PC-9 (cell line): ENCODE data around the gene MYBPHL. TPM values are rescaled to one million over a fixed set of nuclear protein-coding genes. Genes with fewer than 3 reads are reported as not detected.

Experiments used
- BruUV-seq: library from RNA; stranded (reverse); fragments of 400-500 nt; replicated peaks from 2 replicates; lab custom pipeline; 2021; lab: Mats Ljungman, UMichigan
- CTCF ChIA-PET: fragments of 300-600 bp; sonication (Branson Sonifier 250); formaldehyde crosslinking; loops from one replicate; lab custom pipeline; 2022; ENCODE audit warnings: antibody characterized with exemption; lab: Charles Lee
- POLR2A ChIA-PET: fragments of 300-600 bp; sonication (Branson Sonifier 250); formaldehyde crosslinking; loops from one replicate; lab custom pipeline; 2022; ENCODE audit warnings: antibody characterized with exemption; ENCODE audit not compliant: unreplicated experiment; lab: Charles Lee
- DNase-seq, 2 experiments: peaks; one replicate each; pipeline versions ENCODE4 v3.0.0 to v3.0.0-alpha.2; 2015 to 2022; ENCODE audit warnings: mixed read lengths in 1 of 2
- H2AFZ ChIP-seq: fragments of 200-600 bp; sonication (generic); 2 replicates; pipeline ENCODE4 v1.8.1; 2017; ENCODE audit warnings: antibody characterized with exemption
- H3F3A ChIP-seq: fragments of 200-600 bp; sonication (generic); 2 replicates; pipeline ENCODE4 v1.8.1; 2017; ENCODE audit warnings: antibody characterized with exemption, mild to moderate bottlenecking, low read depth; ENCODE audit not compliant: insufficient read depth
- H3K27ac ChIP-seq: fragments of 200-600 bp; sonication (generic); 2 replicates; pipeline ENCODE4 v1.6.1; 2016; ENCODE audit warnings: mixed run types
- H3K27me3 ChIP-seq: fragments of 200-600 bp; sonication (generic); 2 replicates; pipeline ENCODE4 v1.6.1; 2016; ENCODE audit warnings: low read depth, mixed run types; ENCODE audit not compliant: insufficient read depth
- H3K36me3 ChIP-seq: fragments of 200-600 bp; sonication (generic); 2 replicates; pipeline ENCODE4 v1.6.1; 2016; ENCODE audit warnings: low read depth, mixed run types
- H3K4me1 ChIP-seq: fragments of 200-600 bp; sonication (generic); replicated peaks from 2 replicates; pipeline ENCODE4 v1.6.1; 2016; ENCODE audit warnings: mixed run types; ENCODE audit not compliant: insufficient read depth
- H3K4me2 ChIP-seq: fragments of 200-600 bp; sonication (generic); 2 replicates; pipeline ENCODE4 v1.6.1; 2017; ENCODE audit warnings: mixed run types
- H3K4me3 ChIP-seq: fragments of 200-600 bp; sonication (generic); 2 replicates; pipeline ENCODE4 v1.6.1; 2016; ENCODE audit warnings: mixed run types
- H3K79me2 ChIP-seq: fragments of 200-600 bp; sonication (generic); 2 replicates; pipeline ENCODE4 v1.6.1; 2017; ENCODE audit warnings: low read depth, mixed run types
- H3K9me2 ChIP-seq: fragments of 200-600 bp; sonication (generic); 2 replicates; pipeline ENCODE4 v1.8.1; 2017; ENCODE audit warnings: mild to moderate bottlenecking; ENCODE audit not compliant: insufficient read depth
- H3K9me3 ChIP-seq: fragments of 200-600 bp; sonication (generic); 2 replicates; pipeline ENCODE4 v1.8.1; 2016; ENCODE audit warnings: low read depth; ENCODE audit not compliant: insufficient read depth
- H4K20me1 ChIP-seq: fragments of 200-600 bp; sonication (generic); 2 replicates; pipeline ENCODE4 v1.8.1; 2017; ENCODE audit not compliant: insufficient read depth
- EZH2 ChIP-seq: fragments of 200-600 bp; sonication (generic); IDR thresholded peaks from 2 replicates; pipeline ENCODE4 v1.8.0; 2017; ENCODE audit warnings: antibody characterized with exemption, low read depth
- intact Hi-C: fragments of 100-400 bp; cut with micrococcal nuclease; formaldehyde crosslinking; loops from one replicate; pipeline ENCODE4 v1.10.0; 2022; ENCODE audit not compliant: unreplicated experiment
- total RNA-seq: library from RNA; stranded (reverse); gene quantifications from 2 replicates; pipeline ENCODE4 v1.2.3, GENCODE V29; 2021
- TF ChIP-seq, protein P1 (sequence below): fragments of 200-600 bp; sonication (generic); conservative IDR thresholded peaks from 2 replicates; pipeline ENCODE4 v1.6.1; 2017; ENCODE audit warnings: mixed run types, antibody characterized with exemption, mild to moderate bottlenecking, moderate library complexity

MYBPHL gene
- total RNA-seq, 1 experiment from 2014 or later: not detected

DNA sequence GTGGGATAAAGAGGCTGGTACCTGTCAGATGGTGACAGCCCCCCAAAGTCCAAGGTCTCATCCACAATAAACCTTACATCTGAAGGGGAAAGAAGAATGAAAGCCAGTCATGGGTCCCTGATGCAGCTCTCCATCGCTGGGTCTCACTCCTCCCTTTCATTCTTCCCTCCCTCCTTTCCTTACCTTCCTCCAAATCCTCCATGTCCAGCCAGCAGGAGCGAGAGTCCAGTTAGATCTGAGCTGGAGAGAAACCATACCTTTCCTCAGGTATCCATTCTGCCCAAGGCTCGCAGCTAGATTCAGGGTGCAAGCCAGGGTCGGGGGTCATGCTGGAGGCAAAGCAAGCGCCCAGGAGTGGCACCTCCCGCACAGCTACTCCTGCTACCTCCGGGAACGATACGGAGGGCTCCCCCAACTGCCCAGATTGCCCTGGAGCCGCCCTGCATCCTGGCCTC is 24.3 kb downstream of the MYBPHL start:
- Histone ChIP-seq H3K9me3 (no peaks in the 10 kb centered on the region), H3K9me2 (no peaks in the 10 kb centered on the region), H3K4me3 (peak overlapping the region; percentile 76), H3K27me3 (no peaks in the 10 kb centered on the region), H3K4me1 (peaks cover 31% of the 10 kb centered on the region), H4K20me1 (no peaks in the 10 kb centered on the region), H3K4me2 (peak overlapping the region; percentile 89), H3F3A (peaks cover 40% of the 10 kb centered on the region), H3K36me3 (0 out of 2 replicates have a peak, but pooled peaks cover 8% of the 10 kb centered on the region), H3K27ac (no peak overlapping the region), H3K79me2 (peaks cover 47% of the 10 kb centered on the region), H2AFZ (peak overlapping the region; percentile 86)
- ChIA-PET POLR2A (interaction anchor here (0.6 kb wide), 1 partner anchor 100 kb away, joined by 10 read pairs; no protein-coding TSS in a partner anchor), CTCF (interaction anchor here (1.2 kb wide), 1 partner anchor 115 kb away, joined by 4 read pairs; the partner anchor contains the start of gene SORT1)
- intact Hi-C loops: no loop called here
- TF ChIP-seq, protein P1, sequence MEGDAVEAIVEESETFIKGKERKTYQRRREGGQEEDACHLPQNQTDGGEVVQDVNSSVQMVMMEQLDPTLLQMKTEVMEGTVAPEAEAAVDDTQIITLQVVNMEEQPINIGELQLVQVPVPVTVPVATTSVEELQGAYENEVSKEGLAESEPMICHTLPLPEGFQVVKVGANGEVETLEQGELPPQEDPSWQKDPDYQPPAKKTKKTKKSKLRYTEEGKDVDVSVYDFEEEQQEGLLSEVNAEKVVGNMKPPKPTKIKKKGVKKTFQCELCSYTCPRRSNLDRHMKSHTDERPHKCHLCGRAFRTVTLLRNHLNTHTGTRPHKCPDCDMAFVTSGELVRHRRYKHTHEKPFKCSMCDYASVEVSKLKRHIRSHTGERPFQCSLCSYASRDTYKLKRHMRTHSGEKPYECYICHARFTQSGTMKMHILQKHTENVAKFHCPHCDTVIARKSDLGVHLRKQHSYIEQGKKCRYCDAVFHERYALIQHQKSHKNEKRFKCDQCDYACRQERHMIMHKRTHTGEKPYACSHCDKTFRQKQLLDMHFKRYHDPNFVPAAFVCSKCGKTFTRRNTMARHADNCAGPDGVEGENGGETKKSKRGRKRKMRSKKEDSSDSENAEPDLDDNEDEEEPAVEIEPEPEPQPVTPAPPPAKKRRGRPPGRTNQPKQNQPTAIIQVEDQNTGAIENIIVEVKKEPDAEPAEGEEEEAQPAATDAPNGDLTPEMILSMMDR: no peak
- TF ChIP-seq EZH2: no peak
- no TSS peak for BruUV-seq
- no peak for DNase-seq

DNA sequence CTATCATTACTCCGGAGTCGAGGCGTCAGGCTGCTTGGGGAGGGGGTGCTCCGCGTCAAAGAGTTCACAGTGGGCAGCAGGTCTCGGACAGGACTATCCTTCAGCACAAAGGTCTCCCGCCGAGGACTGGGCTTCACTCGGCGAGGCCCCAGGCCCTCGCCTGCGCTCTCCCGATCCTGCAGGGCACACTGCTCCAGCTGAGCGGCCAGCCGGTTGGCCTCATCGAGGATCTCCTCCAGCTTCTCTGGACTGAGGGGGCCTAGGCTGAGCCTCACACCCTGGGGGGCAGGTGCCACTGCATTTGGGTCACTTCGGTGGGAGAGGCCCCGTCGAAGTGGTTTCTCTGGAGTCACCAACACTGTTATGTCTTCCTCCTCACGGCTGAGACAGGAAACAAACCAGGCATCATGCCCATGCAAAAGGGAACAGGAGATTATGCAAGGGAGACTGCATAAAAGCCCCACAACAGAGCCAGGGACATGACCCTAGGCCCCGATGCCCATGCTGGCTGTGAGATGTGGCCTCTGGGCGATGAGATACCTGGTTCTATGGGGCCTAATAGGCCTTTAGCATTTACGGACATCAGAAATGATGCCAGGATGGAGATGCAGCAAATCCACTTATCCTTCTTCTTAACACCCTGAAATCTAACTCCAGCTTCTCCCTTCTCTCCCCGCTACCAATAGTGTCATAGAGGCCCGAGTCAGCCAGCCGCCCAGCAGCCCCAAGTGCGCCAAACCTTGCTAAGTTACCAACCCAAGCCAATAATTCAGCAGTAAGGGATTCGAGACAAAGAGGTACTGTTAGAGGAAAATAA is 24.9 kb downstream of the MYBPHL start:
- CTCF ChIA-PET: no interaction called here
- Histone ChIP-seq H3K9me3 (no peaks in the 10 kb centered on the region), H4K20me1 (no peaks in the 10 kb centered on the region), H3K4me2 (peak overlapping the region; percentile 89), H3K36me3 (0 out of 2 replicates have a peak, but pooled peaks cover 8% of the 10 kb centered on the region), H3K27me3 (no peaks in the 10 kb centered on the region), H3K27ac (no peak overlapping the region), H3K4me3 (peak overlapping the region; percentile 76), H3K4me1 (peaks cover 37% of the 10 kb centered on the region), H3K79me2 (peaks cover 52% of the 10 kb centered on the region), H3F3A (peaks cover 47% of the 10 kb centered on the region), H2AFZ (peak overlapping the region; percentile 86), H3K9me2 (no peaks in the 10 kb centered on the region)
- intact Hi-C loops: no loop called here
- BruUV-seq: TSS peak; percentile 60
- POLR2A ChIA-PET: interaction anchor here (0.6 kb wide), 1 partner anchor 101 kb away, joined by 10 read pairs; no protein-coding TSS in a partner anchor
- TF ChIP-seq, protein P1: no peak
- no peak for TF ChIP-seq EZH2
- DNase-seq: no peak

DNA sequence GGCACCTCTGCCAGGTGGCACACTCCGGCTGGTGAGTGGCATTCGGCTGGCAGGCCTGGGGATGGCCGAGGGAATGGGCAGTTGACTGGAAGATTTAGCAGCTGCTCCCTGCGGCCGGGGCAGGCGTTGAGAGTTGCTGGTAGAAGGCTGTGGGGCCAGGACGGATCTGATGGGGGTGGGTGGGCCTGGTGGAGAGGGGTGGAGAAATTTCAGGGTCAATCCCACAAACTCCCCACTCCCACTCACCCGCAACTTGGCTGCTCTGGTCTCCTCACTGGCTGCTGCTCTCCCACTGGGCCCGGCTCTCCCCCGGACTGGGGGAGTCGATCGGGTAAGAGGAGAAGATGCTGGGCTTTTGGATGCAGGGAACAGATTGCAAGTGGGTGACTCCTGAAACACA is 25.9 kb downstream of the MYBPHL start:
- DNase-seq: no peak
- Histone ChIP-seq H2AFZ (no peak overlapping the region), H3K36me3 (0 out of 2 replicates have a peak, but pooled peaks cover 8% of the 10 kb centered on the region), H3K4me2 (peak overlapping the region; percentile 89), H4K20me1 (no peaks in the 10 kb centered on the region), H3K27me3 (no peaks in the 10 kb centered on the region), H3K9me2 (no peaks in the 10 kb centered on the region), H3K79me2 (peaks cover 59% of the 10 kb centered on the region), H3K27ac (no peak overlapping the region), H3K4me3 (no peak overlapping the region), H3K9me3 (no peaks in the 10 kb centered on the region), H3F3A (peaks cover 57% of the 10 kb centered on the region), H3K4me1 (peaks cover 47% of the 10 kb centered on the region)
- no peak for TF ChIP-seq EZH2
- TF ChIP-seq, protein P1: no peak
- no TSS peak for BruUV-seq
- CTCF ChIA-PET: no interaction called here
- POLR2A ChIA-PET: no interaction called here
- intact Hi-C loops: no loop called here
